HTERT RPE-1 (cell line): ENCODE results near the gene CD276.
"Not testable (repeated sequence)": the region's sequence is repeated elsewhere in the genome, so short reads cannot be mapped to it uniquely, and the experiment has no call there.

Source experiments
- in situ Hi-C: fragments of 300-500 bp; cut with MboI; formaldehyde crosslinking; loops from 4 replicates; pipeline ENCODE4 v1.14.3; 2020; ENCODE audit warnings: low sequenced_read_pairs

Gene CD276

GRCh38 chr15:73709686-73710085, 25.5 kb downstream of the CD276 start:
- in situ Hi-C loops: no loop called here

DNA sequence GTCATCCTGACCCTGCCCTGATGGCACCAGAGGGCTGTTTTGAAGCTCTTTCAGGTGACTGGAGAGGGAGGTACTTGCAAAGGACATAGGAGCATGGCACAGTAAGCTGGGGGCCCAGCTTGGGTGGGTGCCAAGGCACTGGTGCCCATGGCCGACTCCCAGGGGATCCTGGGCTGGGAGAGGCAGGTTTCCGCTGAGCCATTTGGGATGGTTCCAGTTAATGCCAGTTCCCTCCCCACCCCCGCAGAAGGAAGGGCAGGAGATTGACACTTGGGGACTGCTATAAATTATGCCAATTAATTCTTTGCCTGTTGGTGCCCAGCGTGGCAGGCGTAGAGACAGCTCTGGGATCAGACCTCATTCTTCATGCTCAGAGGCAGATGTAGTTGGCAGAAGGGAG, 26.1 kb downstream of the CD276 start:
- in situ Hi-C loops: no loop called here

DNA sequence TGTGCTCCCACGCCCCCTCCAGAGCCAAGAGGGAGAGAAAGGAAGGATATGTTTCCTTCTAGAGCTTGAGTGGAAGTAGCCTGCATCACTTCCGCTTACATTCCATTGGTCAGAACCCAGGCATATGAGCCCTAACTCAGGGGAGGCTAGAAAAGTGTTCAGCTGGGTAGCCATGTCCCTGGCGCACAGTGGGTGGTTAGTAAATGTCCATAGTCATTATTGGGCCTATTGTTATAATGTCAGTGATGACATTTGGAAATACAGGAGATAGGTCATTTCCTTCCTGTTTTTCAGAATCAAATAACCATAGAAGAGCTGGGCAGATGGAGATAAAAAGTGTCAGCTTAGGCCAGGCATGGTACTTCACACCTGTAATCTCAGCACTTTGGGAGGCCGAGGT, 27.3 kb downstream of the CD276 start:
- in situ Hi-C loops: no loop called here

DNA sequence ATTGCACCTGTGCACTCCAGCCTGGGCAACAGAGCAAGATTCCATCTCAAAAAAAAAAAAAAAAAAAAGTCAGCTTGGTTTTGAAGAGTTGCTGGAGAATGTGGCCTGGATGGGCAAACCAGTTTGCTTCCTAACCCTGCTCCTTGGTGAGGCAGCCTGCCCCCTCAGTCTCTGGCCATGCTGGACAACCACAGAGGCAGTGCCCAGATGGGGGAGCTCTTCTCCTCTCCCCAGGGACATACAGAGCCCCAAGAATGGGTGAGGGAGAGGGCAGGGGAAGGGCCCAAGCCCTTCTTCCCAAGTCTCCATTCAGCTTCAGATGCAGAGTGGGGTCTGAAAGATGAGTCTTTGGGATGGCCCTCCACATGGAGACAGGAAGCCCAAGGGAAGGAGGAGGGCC, 27.9 kb downstream of the CD276 start:
- in situ Hi-C loops: no loop called here

GRCh38 chr15:73714695-73715301, 30.6 kb downstream of the CD276 start:
- in situ Hi-C loops: no loop called here

- in situ Hi-C loops: no loop called here
Observed at GRCh38 chr15:73715417-73715816, 31.2 kb downstream of the CD276 start.

- in situ Hi-C loops: no loop called here
Observed at GRCh38 chr15:73716417-73716816, 32.2 kb downstream of the CD276 start.

- in situ Hi-C loops: no loop called here
Observed at GRCh38 chr15:73717206-73717605, 33.0 kb downstream of the CD276 start.

- in situ Hi-C loops: no loop called here
Observed at GRCh38 chr15:73717802-73718201, 33.6 kb downstream of the CD276 start.

- in situ Hi-C loops: no loop called here
Observed at GRCh38 chr15:73718694-73719093, 34.5 kb downstream of the CD276 start.

DNA sequence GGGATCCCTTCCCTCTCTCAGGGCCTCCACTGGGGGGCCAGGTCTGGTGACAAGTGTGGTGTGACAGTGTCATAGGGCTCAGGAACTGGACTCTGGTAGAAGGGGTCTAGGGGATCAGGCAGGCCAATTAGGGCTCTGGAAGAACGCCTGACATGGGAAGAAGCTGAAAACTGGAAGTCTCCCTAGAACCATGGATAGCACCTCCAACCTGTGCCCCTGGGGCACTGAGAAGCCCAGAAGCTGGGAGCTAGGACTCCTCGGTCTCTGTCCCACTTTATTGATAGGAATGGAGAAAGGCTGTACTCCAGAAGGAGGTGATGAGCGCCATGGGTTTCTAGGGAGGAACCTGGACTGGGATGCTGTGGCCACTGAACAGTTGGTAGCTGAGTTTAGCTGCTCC, 38.2 kb downstream of the CD276 start:
- in situ Hi-C loops: no loop called here

GRCh38 chr15:73723191-73723590, 39.0 kb downstream of the CD276 start:
- in situ Hi-C loops: no loop called here

DNA sequence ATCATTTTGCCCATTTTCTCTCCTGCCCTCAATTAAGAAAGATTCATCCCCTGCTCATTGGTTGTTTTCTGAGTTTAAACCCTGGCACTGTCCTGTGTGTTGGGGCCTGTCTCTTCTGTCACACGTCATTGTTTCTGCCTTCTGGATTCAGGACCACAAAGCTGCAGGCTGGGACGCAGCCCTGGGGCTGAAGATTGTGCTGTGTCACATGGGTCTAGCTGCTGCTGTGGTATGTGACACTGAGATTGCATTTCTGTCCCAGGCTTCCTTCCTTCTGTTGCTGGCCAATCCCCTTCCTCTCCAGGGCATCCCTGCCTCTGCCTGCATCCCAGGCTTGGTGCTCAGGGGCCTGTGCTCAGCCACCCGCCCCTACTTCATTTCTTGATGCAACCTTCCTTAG, 40.0 kb downstream of the CD276 start:
- in situ Hi-C loops: no loop called here

DNA sequence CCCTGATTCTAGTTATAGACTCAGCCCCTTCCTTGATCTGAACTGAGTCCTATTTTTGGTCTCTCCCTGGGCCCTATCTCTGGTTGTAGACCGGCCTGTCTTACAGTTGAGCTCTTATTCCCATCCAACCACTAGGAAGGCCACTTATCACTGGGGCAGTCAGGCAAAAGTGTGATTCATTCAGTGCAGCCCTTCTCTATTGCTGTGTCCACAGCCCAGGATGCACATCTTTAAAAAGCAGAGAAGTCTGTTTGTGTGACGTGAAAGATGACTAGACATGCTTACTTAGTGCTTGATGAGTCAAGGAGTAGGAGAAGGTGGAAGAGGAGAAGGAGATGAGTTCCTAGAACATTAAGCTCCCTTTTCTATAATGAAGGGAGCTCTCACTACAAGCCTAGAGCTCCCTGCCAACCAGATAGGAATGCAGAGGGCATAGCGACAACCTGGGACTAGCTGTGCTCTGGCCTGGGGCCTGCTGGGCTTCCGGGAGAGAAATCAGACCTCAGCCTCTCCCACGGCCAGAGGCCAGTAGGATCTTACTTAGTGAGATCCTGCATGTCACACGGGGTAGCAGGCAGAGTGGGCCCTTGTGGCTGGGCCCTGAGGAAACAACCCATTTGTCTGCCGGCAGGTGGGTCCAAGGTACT, 43.3 kb downstream of the CD276 start:
- in situ Hi-C loops: no loop called here

DNA sequence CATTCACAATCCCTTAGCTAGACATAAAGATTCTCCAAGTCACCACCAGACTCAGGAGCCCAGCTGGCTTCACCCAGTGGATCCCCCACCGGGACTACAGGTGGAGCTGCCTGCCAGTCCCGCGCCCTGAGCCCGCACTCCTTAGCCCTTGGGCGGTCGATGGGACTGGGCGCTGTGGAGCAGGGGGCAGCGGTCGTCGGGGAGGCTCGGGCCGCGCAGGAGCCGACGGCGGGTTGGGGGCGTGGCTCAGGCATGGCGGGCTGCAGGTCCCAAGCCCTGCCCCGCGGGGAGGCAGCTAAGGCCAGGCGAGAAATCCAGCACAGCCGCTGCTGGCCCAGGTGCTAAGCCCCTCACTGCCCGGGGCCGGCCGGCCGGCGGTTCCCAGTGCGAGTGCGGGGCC, 47.9 kb downstream of the CD276 start:
- in situ Hi-C loops: not testable (repeated sequence)

- in situ Hi-C loops: no loop called here
Observed at GRCh38 chr15:73732930-73733329, 48.7 kb downstream of the CD276 start.

DNA sequence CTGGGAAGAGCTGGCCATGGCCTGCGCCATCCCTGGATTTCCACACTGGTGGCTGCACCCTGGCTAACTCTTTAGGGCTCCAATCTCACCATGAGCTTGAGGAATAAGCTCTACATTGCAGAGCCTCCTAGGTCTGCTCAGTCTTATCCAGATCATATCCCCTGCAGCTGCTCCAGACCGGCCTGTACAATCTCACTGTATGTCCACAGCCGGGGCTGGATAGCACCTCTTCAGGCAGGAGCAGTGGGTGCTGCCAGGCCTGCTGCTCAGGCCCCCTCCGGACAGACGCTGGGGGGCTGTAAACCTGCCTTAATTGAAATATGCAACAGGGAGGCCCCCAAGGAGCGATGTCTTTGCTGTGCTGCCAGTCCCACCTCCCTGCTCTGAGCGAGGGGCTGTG, 53.4 kb downstream of the CD276 start:
- in situ Hi-C loops: no loop called here

- in situ Hi-C loops: no loop called here
Observed at GRCh38 chr15:73740152-73741048, 56.2 kb downstream of the CD276 start.

DNA sequence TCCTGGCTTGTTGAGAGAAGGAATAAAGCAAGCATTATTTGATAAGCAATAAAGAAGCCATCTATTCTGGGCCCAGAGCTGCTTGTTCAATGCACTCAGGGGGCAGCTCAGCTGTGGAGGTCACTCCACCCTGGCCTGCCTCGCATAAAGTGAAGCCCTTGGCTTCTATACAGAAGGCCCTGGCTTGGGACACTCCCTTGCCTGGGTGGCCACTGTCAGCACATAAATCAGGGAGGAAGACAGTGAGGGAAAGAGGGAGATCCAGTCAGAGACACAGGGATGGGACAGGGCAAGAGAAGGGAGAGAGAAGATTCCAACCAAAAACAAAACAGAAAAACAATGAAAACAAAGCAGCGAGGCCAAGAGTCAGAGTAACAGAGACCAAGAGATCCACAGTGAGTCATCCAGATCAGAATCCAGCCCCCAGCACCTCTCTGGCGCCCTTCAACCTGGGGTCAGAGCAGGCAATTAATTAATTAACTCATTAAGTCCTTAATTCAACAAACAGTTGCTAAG, 57.2 kb downstream of the CD276 start:
- in situ Hi-C loops: no loop called here

DNA sequence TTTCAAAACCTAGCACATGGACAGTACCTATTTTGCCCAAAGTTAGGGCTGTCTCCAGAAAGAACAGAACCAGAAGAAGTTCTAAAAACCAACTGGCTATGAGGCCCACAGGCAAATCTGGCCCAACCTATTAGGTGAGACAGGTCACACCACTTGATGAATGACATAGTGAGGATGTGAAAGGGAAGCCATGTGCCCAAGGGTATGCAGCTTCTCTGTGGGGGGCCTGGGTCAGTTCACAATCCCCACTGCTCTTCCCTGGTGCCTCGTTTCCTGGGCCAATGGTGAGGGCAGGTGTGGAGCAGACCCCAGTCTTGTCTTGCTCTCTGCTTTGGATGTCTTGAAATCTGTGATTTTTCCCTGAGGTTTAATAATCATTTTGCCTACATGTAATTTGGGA, 60.1 kb downstream of the CD276 start:
- in situ Hi-C loops: no loop called here

DNA sequence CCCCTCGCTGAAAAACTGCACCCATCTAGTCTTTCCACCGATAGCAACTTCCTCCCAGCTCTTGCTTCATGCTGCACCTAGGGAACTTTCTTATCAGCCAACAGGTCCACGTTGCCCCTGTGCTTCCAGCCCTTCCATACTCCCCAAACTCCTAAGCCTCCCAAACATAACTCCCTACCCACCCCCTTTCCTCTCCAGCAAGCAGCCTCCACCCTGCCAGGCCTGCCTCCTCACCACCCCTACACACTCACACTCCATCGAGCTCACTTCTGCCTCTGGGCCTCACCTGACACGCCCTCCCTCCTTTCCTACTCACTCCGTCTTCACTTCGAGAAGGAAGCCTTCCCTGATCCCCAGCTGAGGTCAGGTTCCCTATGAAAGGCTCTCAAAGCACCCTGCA, 60.9 kb downstream of the CD276 start:
- in situ Hi-C loops: no loop called here

GRCh38 chr15:73746261-73746660, 62.1 kb downstream of the CD276 start:
- in situ Hi-C loops: no loop called here
